ENCODE data around the gene SPAG16.

DNA sequence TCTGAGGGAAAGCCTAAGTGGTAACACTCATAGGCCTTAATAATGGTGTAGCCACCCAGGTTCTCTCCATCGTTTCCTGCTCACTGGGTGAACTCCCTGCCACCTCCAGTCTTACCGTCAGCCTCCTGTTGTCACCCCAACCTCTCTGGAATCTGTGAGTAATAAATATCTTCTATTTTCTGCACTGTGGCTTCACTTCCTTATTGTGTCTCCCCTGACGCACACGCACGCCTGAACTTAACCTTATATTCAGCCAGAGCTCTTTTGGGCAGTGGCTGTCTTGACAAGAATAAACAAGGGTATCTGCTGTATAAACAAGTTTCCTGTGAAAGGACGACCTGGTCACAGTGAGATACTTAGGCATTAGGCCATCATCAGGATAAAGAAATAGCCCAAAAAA is 467.2 kb downstream of the SPAG16 start:
- TF ChIP-seq, protein P1, sequence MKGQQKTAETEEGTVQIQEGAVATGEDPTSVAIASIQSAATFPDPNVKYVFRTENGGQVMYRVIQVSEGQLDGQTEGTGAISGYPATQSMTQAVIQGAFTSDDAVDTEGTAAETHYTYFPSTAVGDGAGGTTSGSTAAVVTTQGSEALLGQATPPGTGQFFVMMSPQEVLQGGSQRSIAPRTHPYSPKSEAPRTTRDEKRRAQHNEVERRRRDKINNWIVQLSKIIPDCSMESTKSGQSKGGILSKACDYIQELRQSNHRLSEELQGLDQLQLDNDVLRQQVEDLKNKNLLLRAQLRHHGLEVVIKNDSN (IDR thresholded peaks at IDR 0.05), result no peak
- TF ChIP-seq EGR1 (IDR thresholded peaks at IDR 0.05), result no peak
- TF ChIP-seq NFIC (IDR thresholded peaks at IDR 0.05), result no peak

All from Ishikawa (cell line).